OCI-LY1 (cell line): ENCODE data around the gene RUNX3.

ENCODE experiments used
- H2AFZ ChIP-seq: fragments of 200-600 bp; sonication (generic), shearing (Covaris generic); 2 replicates; pipeline ENCODE4 v1.6.0; 2014; ENCODE audit warnings: antibody characterized with exemption, mild to moderate bottlenecking, low read length
- H3F3A ChIP-seq: fragments of 200-600 bp; sonication (generic), shearing (Covaris generic); 2 replicates; pipeline ENCODE4 v1.6.0; 2014; ENCODE audit warnings: mild to moderate bottlenecking, antibody characterized with exemption, low read length, moderate library complexity; ENCODE audit not compliant: insufficient read depth
- H3K27ac ChIP-seq: fragments of 200-600 bp; sonication (generic); 2 replicates; pipeline ENCODE4 v1.5.1; 2014; ENCODE audit warnings: low read length, mixed run types, mild to moderate bottlenecking, low read depth; ENCODE audit not compliant: poor library complexity, severe bottlenecking
- H3K27me3 ChIP-seq: fragments of 200-600 bp; sonication (generic); 2 replicates; pipeline ENCODE4 v1.6.0; 2014; ENCODE audit warnings: antibody characterized with exemption, mild to moderate bottlenecking, low read length, moderate library complexity; ENCODE audit not compliant: insufficient read depth
- H3K36me3 ChIP-seq: fragments of 200-600 bp; sonication (generic); 2 replicates; pipeline ENCODE4 v1.6.1; 2014; ENCODE audit warnings: mild to moderate bottlenecking, antibody characterized with exemption, low read length, moderate library complexity, mixed read lengths; ENCODE audit not compliant: insufficient read depth
- H3K4me1 ChIP-seq: fragments of 200-600 bp; sonication (generic); 2 replicates; pipeline ENCODE4 v1.5.1; 2014; ENCODE audit warnings: mild to moderate bottlenecking, low read length, moderate library complexity; ENCODE audit not compliant: insufficient read depth, severe bottlenecking
- H3K4me2 ChIP-seq: fragments of 200-600 bp; sonication (generic), shearing (Covaris generic); 2 replicates; pipeline ENCODE4 v1.6.1; 2014; ENCODE audit warnings: low read length
- H3K4me3 ChIP-seq: fragments of 200-600 bp; sonication (generic); 2 replicates; pipeline ENCODE4 v1.5.1; 2014; ENCODE audit warnings: low read length, low read depth, mild to moderate bottlenecking, mixed read lengths; ENCODE audit not compliant: poor library complexity, severe bottlenecking
- H3K79me2 ChIP-seq: fragments of 200-600 bp; shearing (Covaris generic); 2 replicates; pipeline ENCODE4 v1.6.1; 2016; ENCODE audit warnings: mixed run types, low read length, mixed read lengths; ENCODE audit not compliant: insufficient read depth
- H3K9ac ChIP-seq: fragments of 200-600 bp; sonication (generic), shearing (Covaris generic); 2 replicates; pipeline ENCODE4 v1.6.1; 2014; ENCODE audit warnings: mild to moderate bottlenecking, low read length, mixed read lengths
- H3K9me2 ChIP-seq: fragments of 200-600 bp; sonication (generic), shearing (Covaris generic); 2 replicates; pipeline ENCODE4 v1.6.1; 2014; ENCODE audit warnings: low read depth, mild to moderate bottlenecking, low read length, mixed read lengths
- H3K9me3 ChIP-seq: fragments of 200-600 bp; shearing (Covaris generic); 2 replicates; pipeline ENCODE4 v1.6.1; 2014; ENCODE audit warnings: low read length, mixed read lengths
- H4K20me1 ChIP-seq: fragments of 200-600 bp; sonication (generic), shearing (Covaris generic); 2 replicates; pipeline ENCODE4 v1.6.0; 2016; ENCODE audit warnings: mild to moderate bottlenecking, low read length; ENCODE audit not compliant: insufficient read depth
- CTCF ChIP-seq: fragments of 200-600 bp; sonication (generic), shearing (Covaris generic); IDR thresholded peaks from 2 replicates; pipeline ENCODE4 v1.5.1; 2017; ENCODE audit warnings: mild to moderate bottlenecking, antibody characterized with exemption, low read length, moderate library complexity, mixed read lengths
- EZH2 ChIP-seq: fragments of 200-600 bp; sonication (generic), shearing (Covaris generic); IDR thresholded peaks from 2 replicates; pipeline ENCODE4 v1.8.0; 2017; ENCODE audit warnings: borderline replicate concordance, mixed run types, mild to moderate bottlenecking, antibody characterized with exemption, low read length, moderate library complexity, mixed read lengths

Gene RUNX3

DNA sequence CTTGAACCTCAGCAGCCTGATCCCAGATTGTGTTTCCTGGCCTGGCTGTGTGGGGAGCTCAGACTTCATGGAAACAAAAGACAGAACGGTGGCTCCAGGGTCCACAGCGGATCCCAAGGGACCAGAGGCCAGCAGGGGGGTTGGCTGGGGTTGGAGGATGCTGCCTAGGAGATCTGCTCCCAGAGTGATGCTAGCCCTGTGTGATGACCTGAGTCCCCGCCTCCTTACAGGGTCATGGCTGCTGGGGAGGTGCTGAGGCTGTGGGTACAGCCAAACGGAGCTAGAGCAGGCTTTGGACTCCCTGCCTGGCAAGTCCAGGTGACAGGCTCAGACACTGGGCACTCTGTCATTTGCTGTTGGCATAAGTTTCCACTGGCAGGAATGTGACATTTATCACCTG, 11.5 kb upstream of the RUNX3 start:
- Histone ChIP-seq H3K9me2 (no peaks in the 10 kb centered on the region), H3K4me1 (no peaks in the 10 kb centered on the region), H3K27ac (no peak overlapping the region), H3K27me3 (peaks cover 4% of the 10 kb centered on the region; the same call in 1 of the 2 replicates), H4K20me1 (no peaks in the 10 kb centered on the region), H3K9ac (no peak overlapping the region), H2AFZ (no peak overlapping the region), H3F3A (no peaks in the 10 kb centered on the region), H3K36me3 (no peaks in the 10 kb centered on the region), H3K79me2 (no peaks in the 10 kb centered on the region), H3K4me2 (no peak overlapping the region), H3K9me3 (no peaks in the 10 kb centered on the region), H3K4me3 (no peak overlapping the region)
- no peak for TF ChIP-seq CTCF
- no peak for TF ChIP-seq EZH2

DNA sequence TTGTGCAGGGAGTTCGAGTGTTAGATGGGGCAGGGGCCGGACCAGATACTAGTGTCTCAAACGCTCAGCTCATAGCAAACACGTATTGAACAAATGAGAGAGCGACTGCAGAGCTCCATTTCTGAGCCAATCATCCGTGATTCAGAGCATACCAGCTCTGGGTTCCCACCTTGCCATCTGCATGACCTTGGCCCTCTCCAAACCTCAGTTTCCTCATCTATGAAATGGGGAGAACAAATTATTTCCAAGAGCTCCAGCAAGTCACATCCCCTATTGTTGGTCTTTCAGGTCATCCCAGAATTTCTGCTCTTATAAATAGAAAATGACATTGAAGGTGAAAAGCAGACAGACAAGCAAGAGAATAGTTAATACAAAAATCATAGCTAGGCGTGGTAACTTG, 10.2 kb upstream of the RUNX3 start:
- H3K9ac ChIP-seq, result no peak overlapping the region
- no peaks in the 10 kb centered on the region for H3K36me3 ChIP-seq
- no peaks in the 10 kb centered on the region for H4K20me1 ChIP-seq
- peaks cover 4% of the 10 kb centered on the region; the same call in 1 of the 2 replicates for H3K27me3 ChIP-seq
- H3K4me2 ChIP-seq, result no peak overlapping the region
- H3K4me1 ChIP-seq, result no peaks in the 10 kb centered on the region
- H3F3A ChIP-seq, result no peaks in the 10 kb centered on the region
- no peaks in the 10 kb centered on the region for H3K79me2 ChIP-seq
- H2AFZ ChIP-seq, result no peak overlapping the region
- TF ChIP-seq CTCF (no peak), EZH2 (no peak)
- no peak overlapping the region for H3K27ac ChIP-seq
- H3K4me3 ChIP-seq, result no peak overlapping the region
- no peaks in the 10 kb centered on the region for H3K9me3 ChIP-seq
- no peaks in the 10 kb centered on the region for H3K9me2 ChIP-seq

DNA sequence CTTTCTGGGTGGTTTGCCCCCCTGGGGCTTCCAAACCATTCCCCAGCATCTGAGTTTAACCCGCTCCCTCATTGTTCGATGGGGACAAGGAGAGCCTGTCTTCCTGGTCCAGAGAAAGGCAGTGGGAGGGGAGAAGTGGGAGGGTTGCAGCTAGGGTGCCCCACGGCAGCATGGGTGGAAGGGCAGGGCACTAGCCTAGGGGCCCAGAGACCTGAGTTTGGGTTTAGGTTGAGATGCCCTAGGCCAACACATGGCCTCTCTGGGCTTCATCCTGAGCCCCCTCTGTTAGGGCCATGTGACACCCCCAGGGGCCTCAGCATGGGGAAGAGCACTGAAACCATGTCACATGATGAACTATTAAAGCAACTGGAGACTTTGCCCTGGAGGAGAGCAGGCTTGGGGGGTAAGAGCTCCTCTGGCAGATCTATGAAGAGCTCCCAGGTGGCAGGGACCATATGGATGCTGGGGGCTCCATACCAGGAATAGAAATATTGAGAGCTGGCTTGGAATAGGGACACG, 9.7 kb upstream of the RUNX3 start:
- Histone ChIP-seq H3K27ac (no peak overlapping the region), H3F3A (no peaks in the 10 kb centered on the region), H4K20me1 (no peaks in the 10 kb centered on the region), H3K4me1 (no peaks in the 10 kb centered on the region), H3K9me2 (no peaks in the 10 kb centered on the region), H3K36me3 (no peaks in the 10 kb centered on the region), H3K4me2 (no peak overlapping the region), H3K9me3 (no peaks in the 10 kb centered on the region), H2AFZ (no peak overlapping the region), H3K79me2 (no peaks in the 10 kb centered on the region), H3K9ac (no peak overlapping the region), H3K4me3 (no peak overlapping the region), H3K27me3 (peaks cover 4% of the 10 kb centered on the region; the same call in 1 of the 2 replicates)
- TF ChIP-seq EZH2 (no peak), CTCF (no peak)
